Lung (tissue), 12 donors: ENCODE results near the gene SMARCA2. TPM values are rescaled to one million over a fixed set of nuclear protein-coding genes. Genes with fewer than 3 reads are reported as not detected.

Experiments used
- ATAC-seq: fragments of 200-7000 bp; cut with Tn5 transposase; one replicate; pipeline ENCODE4 v1.9.1; 2020; ENCODE audit warnings: moderate number of reproducible peaks; ENCODE audit not compliant: insufficient read depth, low FRiP score
- DNase-seq, 3 donors: peaks; one replicate each; pipeline ENCODE4 v3.0.0-alpha.2; 2013 to 2017
- H3K27ac ChIP-seq, 2 donors: one replicate each; pipeline ENCODE4 v1.5.1; 2013; ENCODE audit warnings: mild to moderate bottlenecking in 2 of 2, moderate library complexity in 2 of 2, control low read depth in 1 of 2, inconsistent platforms in 1 of 2, low read depth in 1 of 2, low read length in 1 of 2
- H3K27me3 ChIP-seq, 3 donors: one replicate each; pipeline ENCODE4 v1.5.1; 2013; ENCODE audit warnings: low read length in 2 of 3; ENCODE audit not compliant: control insufficient read depth in 3 of 3, insufficient read depth in 3 of 3
- H3K36me3 ChIP-seq, 4 donors: one replicate each; pipeline ENCODE4 v1.5.1; 2013; ENCODE audit warnings: low read length in 4 of 4, mild to moderate bottlenecking in 1 of 4, moderate library complexity in 1 of 4; ENCODE audit not compliant: control insufficient read depth in 4 of 4, insufficient read depth in 4 of 4
- H3K4me1 ChIP-seq, 5 donors: one replicate each; pipeline ENCODE4 v1.5.1; 2013; ENCODE audit warnings: low read length in 5 of 5, mild to moderate bottlenecking in 2 of 5, moderate library complexity in 1 of 5; ENCODE audit not compliant: control insufficient read depth in 5 of 5, insufficient read depth in 5 of 5
- H3K4me3 ChIP-seq: one replicate; pipeline ENCODE4 v1.5.1; 2013; ENCODE audit warnings: mild to moderate bottlenecking, control low read depth, moderate library complexity
- H3K9ac ChIP-seq, 2 donors: one replicate each; pipeline ENCODE4 v1.5.1; 2013; ENCODE audit warnings: low read length in 2 of 2, control low read depth in 1 of 2; ENCODE audit not compliant: insufficient read depth in 1 of 2
- H3K9me3 ChIP-seq, 4 donors: one replicate each; pipeline ENCODE4 v1.5.1; 2013; ENCODE audit warnings: low read length in 3 of 4, mild to moderate bottlenecking in 1 of 4, moderate library complexity in 1 of 4; ENCODE audit not compliant: control insufficient read depth in 4 of 4, insufficient read depth in 3 of 4
- WGBS, 2 donors: extraction: QIAGEN DNeasy Blood & Tissue Kit; methylation state at CpG; one replicate each; pipeline ENCODE4 v1.1.7; 2013; 5-methylcytosine and 5-hydroxymethylcytosine counted together
- polyA plus RNA-seq, 2 donors: library from polyadenylated mRNA; stranded (reverse); fragments of 200-250 nt; gene quantifications; one replicate each; pipeline ENCODE4 v1.2.1, GENCODE V29; 2013
- total RNA-seq, 2 donors: library from RNA; depleted of rRNA in 1 of 2; stranded (reverse); fragments of >200 nt in 1 of 2; gene quantifications; one replicate each; pipeline ENCODE4 v1.2.1, GENCODE V29; 2014 to 2021
- TF ChIP-seq, protein P1 (sequence below): IDR thresholded peaks from 2 replicates; pipeline ENCODE4 v1.5.1; 2012; ENCODE audit warnings: mild to moderate bottlenecking; ENCODE audit errors: control extremely low read depth, extremely low read depth
- donor health status: control.
- donor health status: control.
- donor health status: Bipolar disorder and iron deficiency.
- donor health status: healthy.
- donor health status: DM: yes; HTN: yes; CAD: no.

Gene SMARCA2
- total and polyA plus RNA-seq, 4 donors, result 30.0 to 196 (median 80.2) TPM

DNA sequence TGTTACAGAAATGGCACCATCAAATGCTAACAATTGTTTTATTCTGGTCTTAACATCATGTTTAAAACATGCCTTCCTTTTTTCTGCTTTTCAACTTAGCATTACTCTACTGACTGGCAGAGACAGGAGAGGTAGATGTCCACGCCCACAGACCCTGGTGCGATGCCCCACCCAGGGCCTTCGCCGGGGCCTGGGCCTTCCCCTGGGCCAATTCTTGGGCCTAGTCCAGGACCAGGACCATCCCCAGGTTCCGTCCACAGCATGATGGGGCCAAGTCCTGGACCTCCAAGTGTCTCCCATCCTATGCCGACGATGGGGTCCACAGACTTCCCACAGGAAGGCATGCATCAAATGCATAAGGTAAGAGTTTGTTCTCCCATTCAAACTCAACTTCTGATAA lies 13.7 kb downstream of the SMARCA2 start:
- H3K27ac ChIP-seq, result no peak overlapping the region
- H3K4me1 ChIP-seq, result peaks cover 0 to 34% (median 10%) of the 10 kb centered on the region in 5 donors
- no peaks in the 10 kb centered on the region for H3K9me3 ChIP-seq
- DNase-seq, result no peak
- peaks cover 8 to 19% (median 11%) of the 10 kb centered on the region in 4 donors for H3K36me3 ChIP-seq
- no peak overlapping the region for H3K4me3 ChIP-seq
- no peak for ATAC-seq
- TF ChIP-seq, protein P1, sequence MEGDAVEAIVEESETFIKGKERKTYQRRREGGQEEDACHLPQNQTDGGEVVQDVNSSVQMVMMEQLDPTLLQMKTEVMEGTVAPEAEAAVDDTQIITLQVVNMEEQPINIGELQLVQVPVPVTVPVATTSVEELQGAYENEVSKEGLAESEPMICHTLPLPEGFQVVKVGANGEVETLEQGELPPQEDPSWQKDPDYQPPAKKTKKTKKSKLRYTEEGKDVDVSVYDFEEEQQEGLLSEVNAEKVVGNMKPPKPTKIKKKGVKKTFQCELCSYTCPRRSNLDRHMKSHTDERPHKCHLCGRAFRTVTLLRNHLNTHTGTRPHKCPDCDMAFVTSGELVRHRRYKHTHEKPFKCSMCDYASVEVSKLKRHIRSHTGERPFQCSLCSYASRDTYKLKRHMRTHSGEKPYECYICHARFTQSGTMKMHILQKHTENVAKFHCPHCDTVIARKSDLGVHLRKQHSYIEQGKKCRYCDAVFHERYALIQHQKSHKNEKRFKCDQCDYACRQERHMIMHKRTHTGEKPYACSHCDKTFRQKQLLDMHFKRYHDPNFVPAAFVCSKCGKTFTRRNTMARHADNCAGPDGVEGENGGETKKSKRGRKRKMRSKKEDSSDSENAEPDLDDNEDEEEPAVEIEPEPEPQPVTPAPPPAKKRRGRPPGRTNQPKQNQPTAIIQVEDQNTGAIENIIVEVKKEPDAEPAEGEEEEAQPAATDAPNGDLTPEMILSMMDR, result no peak
- no peak overlapping the region for H3K9ac ChIP-seq
- H3K27me3 ChIP-seq, result no peaks in the 10 kb centered on the region
- WGBS, 2 donors, result 82 to 94% methylated on average over 7 of the region's 7 CpGs

DNA sequence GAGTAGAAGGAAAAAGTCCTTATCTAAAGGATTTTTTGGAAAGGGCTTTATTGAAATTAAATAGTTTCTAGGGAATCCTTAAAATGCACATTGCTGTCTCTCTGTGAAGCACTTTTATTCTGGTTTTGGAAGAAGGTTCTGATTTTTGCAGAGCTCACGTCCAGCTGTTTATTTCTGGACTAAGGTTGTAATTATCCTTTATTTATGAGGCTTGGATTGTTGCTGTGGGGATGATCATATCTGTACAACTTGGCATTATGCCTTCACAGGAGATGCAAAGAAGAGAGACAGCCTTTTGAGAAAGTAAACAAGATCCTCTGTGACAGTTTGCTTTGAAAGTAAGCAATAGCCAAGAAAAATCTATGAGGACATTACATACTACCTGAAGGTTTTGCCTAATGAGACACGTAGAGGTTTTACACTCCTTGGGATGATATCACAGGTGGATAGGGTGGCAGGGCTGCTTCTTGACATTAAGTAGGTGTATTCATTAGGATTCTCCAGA lies 14.6 kb downstream of the SMARCA2 start:
- Histone ChIP-seq H3K4me3 (no peak overlapping the region), H3K9me3 (no peaks in the 10 kb centered on the region), H3K27ac (no peak overlapping the region), H3K27me3 (no peaks in the 10 kb centered on the region), H3K9ac (no peak overlapping the region), H3K36me3 (peaks cover 12 to 23% (median 16%) of the 10 kb centered on the region in 4 donors), H3K4me1 (peaks cover 0 to 26% (median 10%) of the 10 kb centered on the region in 5 donors)
- DNase-seq, result no peak
- TF ChIP-seq, protein P1, result no peak
- no peak for ATAC-seq
- 65 to 71% methylated on average over 2 of the region's 2 CpGs for WGBS, 2 donors

DNA sequence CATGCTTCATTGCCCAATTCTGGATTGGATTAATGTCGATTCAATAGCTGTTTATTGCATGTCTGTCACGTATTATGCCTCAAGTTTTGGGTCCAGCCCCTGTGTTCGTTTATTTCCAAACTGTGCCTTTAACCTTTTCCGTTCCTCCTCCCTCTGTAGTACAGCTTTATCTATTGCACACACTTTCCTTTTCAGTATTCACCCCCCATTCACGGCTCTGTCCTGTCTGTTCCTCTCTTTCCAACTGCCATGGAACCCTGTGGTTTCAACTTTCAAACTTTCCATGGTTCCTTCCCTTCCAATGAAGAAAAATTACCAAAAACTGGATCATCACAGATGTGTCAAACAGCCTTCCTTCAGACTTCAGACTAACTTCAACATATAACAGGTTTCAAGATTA lies 17.1 kb downstream of the SMARCA2 start:
- WGBS, 2 donors, result 23 to 44% methylated on average over 5 of the region's 5 CpGs
- no peak for ATAC-seq
- peaks cover 12 to 28% (median 18%) of the 10 kb centered on the region in 4 donors for H3K36me3 ChIP-seq

More for the DNA sequence above, 17.1 kb downstream of the SMARCA2 start:
- no peak overlapping the region for H3K9ac ChIP-seq
- H3K27me3 ChIP-seq, result no peaks in the 10 kb centered on the region
- H3K4me3 ChIP-seq, result no peak overlapping the region
- TF ChIP-seq, protein P1, result no peak
- H3K9me3 ChIP-seq, result no peaks in the 10 kb centered on the region
- DNase-seq, result no peak
- H3K27ac ChIP-seq, result no peak overlapping the region
- H3K4me1 ChIP-seq, result peaks cover 0 to 14% (median 8%) of the 10 kb centered on the region in 5 donors
